ENCODE results near the gene NUDT16L1. TPM values are rescaled to one million over a fixed set of nuclear protein-coding genes. Genes with fewer than 3 reads are reported as not detected.

Gene NUDT16L1
- total and polyA plus RNA-seq, 2 of the 13 experiments (the other 11 are each of a cell fraction or from before 2014, with no cell fraction given): 28.0 to 40.5 TPM

GRCh38 chr16:4663777-4664465, 29.4 kb upstream of the NUDT16L1 start (continued):
- no peak for TF ChIP-seq ATF6 (CRISPR knock-in tag; conservative IDR thresholded peaks at IDR 0.05)
- 0 out of 2 replicates have a peak, but pooled peaks have one; percentile 79 for TF ChIP-seq PRDM10 (CRISPR knock-in tag; IDR thresholded peaks at IDR 0.05; ENCODE audit: low read depth)
- TF ChIP-seq ZNF280D (CRISPR knock-in tag; IDR thresholded peaks at IDR 0.05): peak; percentile 91; the same call in 1 of the 2 replicates
- TF ChIP-seq TOE1 (CRISPR knock-in tag; IDR thresholded peaks at IDR 0.05): no peak
- no peak for TF ChIP-seq ZNF775 (CRISPR knock-in tag; IDR thresholded peaks at IDR 0.05; ENCODE audit: borderline replicate concordance)
- TF ChIP-seq ZSCAN21 (CRISPR knock-in tag; IDR thresholded peaks at IDR 0.05; ENCODE audit: borderline replicate concordance): peak; percentile 94
- peak; percentile 38; the same call in 1 of the 2 replicates for TF ChIP-seq HNRNPL (IDR thresholded peaks at IDR 0.05; ENCODE audit: low read depth, low read length)
- TF ChIP-seq ZNF614 (CRISPR knock-in tag; IDR thresholded peaks at IDR 0.05; ENCODE audit: borderline replicate concordance): peak; percentile 88
- peak; percentile 36 for TF ChIP-seq YY1 (IDR thresholded peaks at IDR 0.05; ENCODE audit: insufficient read depth, insufficient replicate concordance, low read depth, low read length)
- peak; percentile 83; the same call in 1 of the 2 replicates for TF ChIP-seq CSRNP1 (CRISPR knock-in tag; IDR thresholded peaks at IDR 0.05)
- peak; percentile 81 for TF ChIP-seq ZBTB7B (CRISPR knock-in tag; IDR thresholded peaks at IDR 0.05)
- peak; percentile 82 for TF ChIP-seq TFDP2 (CRISPR knock-in tag; IDR thresholded peaks at IDR 0.05)

Data from HepG2 (cell line).